T-helper 2 cell treated with Interferon-gamma antibody and Interleukin-4, amounts not matched to agents 5 μg/mL and 100 μg/mL, for 36 hours (primary cell): ENCODE data around the gene ABLIM1.

Source experiments
- DNase-seq: peaks from one replicate; pipeline ENCODE4 v3.0.0; 2021; ENCODE audit warnings: low spot score
- H3K27ac Mint-ChIP-seq: one replicate; pipeline ENCODE4 v1.8.0; 2021; ENCODE audit warnings: mild to moderate bottlenecking, mixed read lengths
- H3K27me3 Mint-ChIP-seq: one replicate; pipeline ENCODE4 v1.8.0; 2021; ENCODE audit warnings: low read depth, mixed read lengths
- H3K36me3 Mint-ChIP-seq: one replicate; pipeline ENCODE4 v1.8.0; 2021; ENCODE audit warnings: low read depth, mixed read lengths
- H3K4me1 Mint-ChIP-seq: one replicate; pipeline ENCODE4 v1.8.0; 2021; ENCODE audit warnings: low read depth, mixed read lengths
- H3K4me3 Mint-ChIP-seq: one replicate; pipeline ENCODE4 v1.8.0; 2022; ENCODE audit warnings: mild to moderate bottlenecking, moderate library complexity, mixed read lengths
- H3K9me3 Mint-ChIP-seq: one replicate; pipeline ENCODE4 v1.8.0; 2021; ENCODE audit warnings: mixed read lengths

Gene ABLIM1

DNA sequence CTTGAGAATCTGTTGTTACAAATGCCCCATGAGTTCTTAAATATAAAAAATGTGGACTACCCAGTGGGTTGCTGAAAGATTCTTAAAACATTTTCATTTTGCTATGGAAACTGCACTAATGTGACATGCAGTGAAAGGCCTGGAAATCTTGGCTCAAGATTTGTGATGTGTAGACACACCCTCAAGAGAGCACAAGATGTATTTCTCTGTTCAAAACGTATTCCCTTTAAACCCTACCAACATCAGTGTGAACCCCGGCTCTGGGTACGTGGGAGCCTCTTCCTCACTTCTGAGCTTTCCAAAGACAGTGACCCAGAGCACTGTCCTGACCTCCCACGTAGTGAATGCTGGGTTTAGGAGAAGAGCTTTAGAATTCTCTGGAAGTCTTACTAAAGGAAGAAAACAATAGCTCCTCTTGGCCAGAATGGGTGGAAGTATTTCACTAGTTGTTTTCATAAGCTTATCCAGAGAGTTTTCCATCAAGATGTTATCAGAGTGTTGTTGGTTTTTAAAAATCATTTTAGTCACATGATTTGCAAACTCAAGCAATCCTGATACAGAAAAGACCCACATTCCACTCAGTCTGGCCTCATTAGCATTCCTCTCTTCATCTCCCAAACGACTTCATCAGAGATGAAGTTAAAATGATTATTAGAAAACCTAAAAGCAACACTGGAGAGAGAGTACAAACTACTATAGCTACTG lies 172.2 kb downstream of the ABLIM1 start:
- Mint-ChIP-seq H3K36me3 (peaks cover 64% of the 10 kb centered on the region), H3K27ac (no peak overlapping the region), H3K4me3 (no peak overlapping the region), H3K9me3 (no peaks in the 10 kb centered on the region), H3K27me3 (no peaks in the 10 kb centered on the region), H3K4me1 (peaks cover 20% of the 10 kb centered on the region)
- no peak for DNase-seq

DNA sequence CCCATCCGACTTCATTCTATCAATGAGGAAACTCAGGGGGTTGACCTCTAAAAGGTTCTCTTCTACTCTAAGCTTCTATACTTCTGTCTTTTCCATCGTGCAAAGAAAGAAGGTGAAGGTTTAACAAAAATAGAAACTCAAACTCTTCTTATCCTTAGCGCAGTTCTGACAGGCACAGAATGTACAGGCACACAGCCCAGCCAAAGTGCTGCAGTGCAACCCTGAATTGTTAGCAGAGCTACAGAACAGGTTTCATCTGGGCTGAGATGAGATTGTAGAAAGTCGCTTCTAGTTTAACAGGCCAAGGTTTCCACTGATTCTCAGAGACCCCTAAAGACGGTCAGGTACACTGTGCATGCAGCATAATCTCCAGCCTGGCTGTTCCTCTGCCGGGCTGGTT lies 174.5 kb downstream of the ABLIM1 start:
- peaks cover 29% of the 10 kb centered on the region for H3K4me1 Mint-ChIP-seq
- H3K4me3 Mint-ChIP-seq = no peak overlapping the region
- H3K9me3 Mint-ChIP-seq = no peaks in the 10 kb centered on the region
- no peak overlapping the region for H3K27ac Mint-ChIP-seq
- no peaks in the 10 kb centered on the region for H3K27me3 Mint-ChIP-seq
- DNase-seq = no peak
- peaks cover 70% of the 10 kb centered on the region for H3K36me3 Mint-ChIP-seq

DNA sequence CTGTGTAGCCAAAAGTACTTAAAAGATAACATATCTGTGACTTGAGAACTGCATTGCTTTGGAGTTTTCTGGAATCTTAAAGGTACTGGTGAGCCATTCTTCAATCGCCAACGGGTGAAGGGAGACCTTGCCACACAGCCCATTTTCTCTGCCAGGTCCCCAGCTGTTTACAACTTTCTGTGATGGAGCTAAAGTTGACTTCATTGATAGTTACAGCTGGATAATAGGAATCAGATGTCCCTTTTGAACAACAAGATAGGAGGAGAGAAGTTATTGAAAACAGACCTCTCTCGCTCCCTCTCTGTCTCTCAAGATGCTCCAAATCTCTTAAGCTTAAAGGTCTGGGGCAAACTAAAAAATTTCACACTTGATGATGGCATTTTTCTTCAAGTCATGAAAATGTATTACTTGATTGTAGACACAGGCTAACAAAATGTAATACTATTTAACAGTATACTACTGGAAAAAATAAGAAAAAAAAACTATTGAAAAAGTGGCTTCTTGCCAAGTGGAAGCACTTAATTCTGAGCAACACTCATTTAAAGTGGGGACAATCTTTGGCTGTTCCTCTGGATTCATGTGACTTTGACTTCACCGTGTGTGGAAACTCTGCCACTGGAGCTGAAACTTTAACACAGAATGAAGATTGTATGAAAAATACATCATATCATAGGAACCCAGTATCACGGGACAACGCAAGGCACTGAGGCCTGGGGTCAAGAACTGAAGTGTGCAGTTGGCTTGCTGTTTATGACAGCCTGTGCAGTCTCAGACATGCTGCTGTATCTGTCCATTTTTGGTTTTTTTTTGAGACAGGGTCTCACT lies 175.4 kb downstream of the ABLIM1 start:
- DNase-seq = no peak
- Mint-ChIP-seq H3K4me1 (peaks cover 24% of the 10 kb centered on the region), H3K27ac (no peak overlapping the region), H3K9me3 (no peaks in the 10 kb centered on the region), H3K27me3 (no peaks in the 10 kb centered on the region), H3K4me3 (no peak overlapping the region), H3K36me3 (peaks cover 65% of the 10 kb centered on the region)

DNA sequence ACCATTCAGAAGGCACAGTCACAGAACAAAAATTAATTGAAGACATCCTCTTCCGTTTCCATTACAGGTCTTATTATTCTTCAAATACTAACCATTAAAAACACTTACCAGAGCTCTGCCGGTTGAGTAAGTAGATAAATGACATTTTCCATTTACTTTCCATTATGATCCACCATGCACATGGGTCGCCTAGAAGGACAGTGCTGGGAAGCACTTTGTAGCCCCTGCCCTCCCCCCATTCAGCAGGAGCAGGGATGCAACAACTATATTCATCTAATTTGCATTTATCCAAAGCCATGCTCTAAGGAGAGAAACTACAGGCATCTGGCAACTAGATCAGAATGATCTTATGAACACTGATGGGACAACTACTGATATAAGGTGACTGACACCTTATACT lies 177.0 kb downstream of the ABLIM1 start:
- peaks cover 20% of the 10 kb centered on the region for H3K4me1 Mint-ChIP-seq
- no peak overlapping the region for H3K27ac Mint-ChIP-seq
- H3K9me3 Mint-ChIP-seq = no peaks in the 10 kb centered on the region
- peaks cover 50% of the 10 kb centered on the region for H3K36me3 Mint-ChIP-seq
- no peak for DNase-seq
- H3K27me3 Mint-ChIP-seq = no peaks in the 10 kb centered on the region
- no peak overlapping the region for H3K4me3 Mint-ChIP-seq

DNA sequence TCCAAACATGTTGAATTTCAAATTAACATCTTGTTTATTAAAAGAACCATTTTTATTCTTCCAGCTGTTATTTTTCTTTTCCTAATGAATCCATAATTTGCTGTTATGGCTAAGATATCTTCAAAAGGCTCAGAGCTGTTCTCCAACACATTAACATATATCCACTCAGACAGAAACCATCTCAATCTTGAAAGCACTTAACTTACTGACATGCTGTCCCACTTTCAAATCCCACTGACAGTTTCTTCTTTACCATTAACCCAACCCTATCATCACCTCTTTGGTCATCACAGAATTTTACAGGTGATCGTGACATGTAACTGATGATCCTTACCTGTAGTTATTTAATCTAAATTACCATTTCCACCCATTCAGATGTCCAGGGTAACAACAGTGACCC lies 178.2 kb downstream of the ABLIM1 start:
- peaks cover 39% of the 10 kb centered on the region for H3K36me3 Mint-ChIP-seq
- peaks cover 22% of the 10 kb centered on the region for H3K4me1 Mint-ChIP-seq

DNA sequence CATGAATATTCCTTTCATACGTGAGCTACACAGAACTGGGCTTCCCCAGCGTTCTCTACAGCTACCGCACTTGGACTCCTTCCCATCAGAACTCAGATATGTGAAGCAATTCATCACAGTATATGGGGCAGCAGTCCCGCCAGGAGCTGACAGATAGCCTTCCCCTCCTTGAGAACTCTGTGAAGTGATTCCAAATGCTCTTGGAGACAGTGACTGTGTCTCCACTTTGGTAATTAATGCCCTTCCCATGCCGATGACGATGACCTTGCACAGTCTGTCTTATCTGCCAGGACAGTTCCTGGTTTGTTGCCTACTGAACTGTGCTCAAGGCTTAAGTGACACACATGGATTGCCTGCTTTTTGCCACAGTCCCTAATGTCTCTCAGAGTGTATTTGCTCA lies 178.8 kb downstream of the ABLIM1 start:
- Mint-ChIP-seq H3K4me3 (no peak overlapping the region), H3K27me3 (no peaks in the 10 kb centered on the region), H3K36me3 (peaks cover 36% of the 10 kb centered on the region), H3K27ac (no peak overlapping the region), H3K4me1 (peaks cover 22% of the 10 kb centered on the region), H3K9me3 (no peaks in the 10 kb centered on the region)
- DNase-seq = no peak

More for the DNA sequence above, 178.2 kb downstream of the ABLIM1 start:
- Mint-ChIP-seq H3K9me3 (no peaks in the 10 kb centered on the region), H3K4me3 (no peak overlapping the region), H3K27ac (no peak overlapping the region), H3K27me3 (no peaks in the 10 kb centered on the region)
- no peak for DNase-seq

DNA sequence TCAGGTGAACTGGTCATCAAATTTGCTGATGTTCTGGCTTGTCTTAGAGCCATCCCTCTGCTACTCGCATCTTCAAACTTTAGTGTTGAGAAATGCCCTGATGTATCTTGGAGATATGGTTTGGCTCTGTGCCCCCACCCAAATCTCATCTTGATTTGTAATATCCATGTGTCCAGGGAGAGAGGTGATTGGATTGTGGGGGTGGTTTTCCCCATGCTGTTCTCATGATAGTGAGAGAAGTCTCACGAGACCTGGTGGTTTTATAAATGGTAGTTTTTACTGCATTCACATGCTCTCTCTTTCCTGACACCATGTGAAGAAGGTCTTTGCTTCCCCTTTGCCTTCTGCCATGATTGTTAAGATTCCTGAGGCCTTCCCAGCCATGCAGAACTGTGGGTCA lies 179.8 kb downstream of the ABLIM1 start:
- H3K27ac Mint-ChIP-seq = no peak overlapping the region
- H3K4me3 Mint-ChIP-seq = no peak overlapping the region
- H3K4me1 Mint-ChIP-seq = peaks cover 22% of the 10 kb centered on the region
- H3K9me3 Mint-ChIP-seq = no peaks in the 10 kb centered on the region
- peaks cover 29% of the 10 kb centered on the region for H3K36me3 Mint-ChIP-seq
- no peaks in the 10 kb centered on the region for H3K27me3 Mint-ChIP-seq
- DNase-seq = no peak

DNA sequence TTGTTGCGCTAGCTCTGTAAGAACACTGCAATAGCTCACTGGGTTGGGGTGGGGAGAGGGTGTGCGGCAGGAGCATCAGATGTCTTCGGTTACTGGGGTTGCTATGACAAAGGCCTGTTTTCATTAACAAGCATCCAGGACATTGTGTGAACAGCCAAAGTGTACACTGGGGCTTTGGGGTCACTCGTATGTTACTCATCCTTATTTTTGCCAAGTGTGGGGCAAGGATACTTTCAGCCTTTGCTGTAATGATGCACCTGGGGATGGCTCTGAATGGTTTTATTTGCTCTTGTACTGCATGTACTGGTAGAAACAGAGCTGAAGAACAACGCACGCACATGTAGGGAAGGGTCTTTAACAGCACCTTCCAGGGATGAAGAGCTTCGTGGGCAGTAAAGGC lies 180.8 kb downstream of the ABLIM1 start:
- H3K27ac Mint-ChIP-seq = no peak overlapping the region
- no peak for DNase-seq
- no peak overlapping the region for H3K4me3 Mint-ChIP-seq
- H3K4me1 Mint-ChIP-seq = peaks cover 22% of the 10 kb centered on the region
- no peaks in the 10 kb centered on the region for H3K9me3 Mint-ChIP-seq
- H3K36me3 Mint-ChIP-seq = peaks cover 26% of the 10 kb centered on the region
- no peaks in the 10 kb centered on the region for H3K27me3 Mint-ChIP-seq

DNA sequence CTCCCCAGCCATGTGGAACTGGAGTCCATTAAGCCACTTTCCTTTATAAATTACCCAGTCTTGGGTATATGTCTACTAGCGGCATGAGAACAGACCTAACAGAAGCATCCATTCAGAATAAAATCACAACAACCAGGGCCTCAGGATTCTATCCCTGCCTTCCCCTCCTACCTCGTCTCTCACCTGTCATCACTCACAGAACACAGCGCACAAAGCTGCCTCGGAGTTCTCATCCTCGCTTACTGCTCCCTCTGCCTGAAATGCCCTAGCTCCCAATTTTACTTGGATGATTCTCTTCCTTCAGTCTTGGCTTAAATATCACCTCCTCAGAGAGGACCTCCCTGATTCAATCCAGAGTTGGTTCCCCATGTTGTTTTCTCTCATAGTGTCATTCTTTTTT lies 183.1 kb downstream of the ABLIM1 start:
- H3K27me3 Mint-ChIP-seq = no peaks in the 10 kb centered on the region
- peaks cover 22% of the 10 kb centered on the region for H3K36me3 Mint-ChIP-seq
- no peaks in the 10 kb centered on the region for H3K9me3 Mint-ChIP-seq
- H3K27ac Mint-ChIP-seq = no peak overlapping the region
- H3K4me3 Mint-ChIP-seq = no peak overlapping the region
- no peak for DNase-seq
- peaks cover 19% of the 10 kb centered on the region for H3K4me1 Mint-ChIP-seq

DNA sequence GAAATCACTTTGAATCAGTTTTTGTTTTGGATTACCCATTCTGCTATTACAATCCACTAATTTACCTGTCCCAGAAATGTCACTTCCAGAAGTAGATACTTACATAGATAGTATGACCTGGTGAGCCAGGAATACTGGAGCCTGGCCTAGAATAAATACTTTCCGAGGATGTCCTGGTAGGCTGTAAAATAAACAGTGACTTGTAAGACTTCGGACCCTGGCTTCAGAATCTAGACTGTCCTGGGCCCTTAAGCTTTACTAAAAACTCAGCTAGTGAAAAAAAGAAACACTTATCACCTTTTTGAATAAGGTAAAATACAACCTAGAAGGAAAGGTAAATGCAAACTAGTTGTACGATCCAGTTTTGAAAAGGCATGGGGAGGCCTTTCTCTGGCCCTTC lies 184.3 kb downstream of the ABLIM1 start:
- H3K27me3 Mint-ChIP-seq = no peaks in the 10 kb centered on the region
- H3K9me3 Mint-ChIP-seq = no peaks in the 10 kb centered on the region
- H3K27ac Mint-ChIP-seq = no peak overlapping the region
- no peak overlapping the region for H3K4me3 Mint-ChIP-seq
- peaks cover 23% of the 10 kb centered on the region for H3K36me3 Mint-ChIP-seq
- peaks cover 17% of the 10 kb centered on the region for H3K4me1 Mint-ChIP-seq
- no peak for DNase-seq

DNA sequence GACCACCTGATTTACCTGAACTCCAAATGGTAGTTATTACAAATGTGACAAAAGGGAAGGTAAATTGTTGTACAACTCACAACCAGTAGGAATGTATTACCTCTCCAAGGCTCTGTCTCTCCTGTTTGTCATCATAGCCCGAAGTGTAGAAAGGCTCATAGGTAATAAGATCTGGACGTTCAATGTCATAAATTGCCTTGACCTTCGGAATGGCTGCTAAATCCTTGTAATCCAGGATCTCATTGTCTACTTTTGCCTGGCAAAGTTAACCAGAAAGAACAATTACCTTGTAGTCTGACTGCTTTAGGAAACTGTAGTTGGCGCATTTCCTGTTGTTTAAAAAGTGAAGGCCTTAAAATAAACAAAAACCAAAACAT lies 185.2 kb downstream of the ABLIM1 start:
- Mint-ChIP-seq H3K4me3 (no peak overlapping the region), H3K9me3 (no peaks in the 10 kb centered on the region), H3K36me3 (peaks cover 22% of the 10 kb centered on the region), H3K4me1 (peaks cover 17% of the 10 kb centered on the region), H3K27ac (no peak overlapping the region), H3K27me3 (no peaks in the 10 kb centered on the region)
- no peak for DNase-seq

DNA sequence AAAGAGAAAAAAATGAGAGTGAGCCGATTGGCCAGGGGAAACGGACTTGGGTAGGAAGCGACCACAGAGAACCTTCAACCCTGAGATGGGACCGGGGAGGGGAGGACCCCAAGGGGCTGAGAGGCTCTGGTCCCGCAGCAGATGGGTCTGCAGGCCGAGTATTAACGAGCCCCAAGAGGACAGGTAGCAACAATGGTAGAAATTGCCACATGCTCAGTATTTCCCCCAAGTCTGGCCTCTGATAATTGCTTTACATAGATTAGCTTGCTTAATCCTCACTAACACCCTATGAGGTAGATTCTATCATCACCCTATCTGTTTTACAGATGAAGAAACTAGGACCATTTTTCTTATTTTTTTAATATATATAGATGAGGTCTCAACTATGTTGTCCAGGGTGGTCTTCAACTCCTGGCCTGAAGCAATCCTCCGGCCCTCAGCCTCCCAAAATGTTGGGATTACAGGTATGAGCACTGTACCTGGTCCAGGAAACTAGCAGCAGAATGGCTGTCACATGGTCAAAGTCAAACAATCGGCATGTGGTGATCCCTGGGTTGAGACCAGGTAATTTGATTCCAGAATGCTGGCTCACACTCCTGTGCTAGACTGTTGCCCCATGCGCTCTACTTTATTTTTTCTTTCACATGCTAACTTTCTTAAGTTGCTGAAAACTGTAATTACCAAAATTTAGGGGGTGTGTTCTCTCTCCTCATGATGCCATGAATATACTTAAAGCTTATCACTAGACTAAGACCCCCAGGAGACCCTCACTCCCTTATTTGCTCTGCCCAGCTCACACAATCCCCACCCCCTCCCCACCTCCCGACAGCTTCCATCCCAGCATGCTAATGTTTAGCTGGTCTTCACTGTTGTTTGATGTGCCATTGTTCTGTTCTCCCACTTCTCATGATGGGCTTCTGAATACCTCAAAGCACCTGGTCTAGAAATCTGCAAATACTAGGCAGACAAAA lies 185.9 kb downstream of the ABLIM1 start:
- no peak for DNase-seq
- H3K9me3 Mint-ChIP-seq = no peaks in the 10 kb centered on the region
- H3K4me1 Mint-ChIP-seq = peaks cover 16% of the 10 kb centered on the region
- H3K36me3 Mint-ChIP-seq = peaks cover 25% of the 10 kb centered on the region
- H3K27me3 Mint-ChIP-seq = no peaks in the 10 kb centered on the region
- no peak overlapping the region for H3K27ac Mint-ChIP-seq
- H3K4me3 Mint-ChIP-seq = no peak overlapping the region

DNA sequence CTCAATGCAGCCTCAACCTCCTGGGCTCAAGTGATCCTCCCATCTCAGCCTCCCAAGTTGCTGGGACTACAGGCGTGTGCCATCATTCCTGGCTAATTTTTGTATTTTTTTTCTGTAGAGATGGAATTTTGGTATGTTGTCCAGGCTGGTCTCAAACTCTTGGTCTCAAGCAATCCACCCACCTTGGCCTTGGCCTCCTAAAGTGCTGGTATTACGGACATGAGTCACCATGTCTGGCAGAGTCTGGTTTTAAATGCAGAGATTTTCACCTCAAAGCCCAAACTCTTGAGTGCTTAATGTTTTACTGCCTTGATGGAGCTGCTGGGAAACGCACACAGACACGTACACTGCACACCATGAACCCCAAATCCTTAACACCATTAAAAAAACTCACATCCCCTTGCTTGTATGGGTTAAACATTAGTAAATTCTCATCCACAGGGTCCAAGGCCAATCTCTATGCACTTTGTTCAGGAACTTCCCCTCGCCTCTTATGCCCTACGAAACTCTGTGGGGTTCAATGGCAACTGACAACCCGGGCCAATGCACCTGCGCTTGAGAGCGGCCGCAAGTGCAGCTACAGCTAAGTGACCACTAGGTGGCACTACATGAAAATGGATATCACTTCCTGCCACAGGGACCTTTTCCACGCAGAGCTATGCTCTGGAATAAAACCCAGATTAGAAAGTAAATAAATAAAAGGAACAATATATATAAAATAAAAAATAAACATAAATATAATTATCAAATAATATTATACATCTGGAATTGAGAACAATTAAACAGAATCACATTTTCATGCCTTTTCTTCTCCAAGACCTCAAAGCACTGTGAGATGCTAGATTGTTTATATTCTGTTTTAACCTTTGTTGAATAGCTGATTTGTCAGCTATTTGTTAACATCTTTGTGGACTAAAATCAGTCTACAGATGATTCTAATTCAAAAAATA lies 186.8 kb downstream of the ABLIM1 start:
- H3K27ac Mint-ChIP-seq = peak overlapping the region; percentile 65
- H3K4me3 Mint-ChIP-seq = no peak overlapping the region
- H3K9me3 Mint-ChIP-seq = no peaks in the 10 kb centered on the region
- H3K36me3 Mint-ChIP-seq = peaks cover 24% of the 10 kb centered on the region
- no peaks in the 10 kb centered on the region for H3K27me3 Mint-ChIP-seq
- peak; percentile 38 for DNase-seq
- peaks cover 12% of the 10 kb centered on the region for H3K4me1 Mint-ChIP-seq
